Activated CD4-positive, alpha-beta T cell treated with anti-CD3 and anti-CD28 coated beads for 36 hours (primary cell): ENCODE data around the gene GAL3ST2. TPM values are rescaled to one million over a fixed set of nuclear protein-coding genes. Genes with fewer than 3 reads are reported as not detected.
"Not testable (repeated sequence)": the region's sequence is repeated elsewhere in the genome, so short reads cannot be mapped to it uniquely, and the experiment has no call there.

Experiments
- ATAC-seq: fragments of 200-7000 bp; cut with Tn5 transposase; one replicate; pipeline ENCODE4 v1.10.0; 2021; ENCODE audit warnings: mild to moderate bottlenecking, moderate library complexity
- CTCF ChIA-PET: fragments of 350-600 bp; sonication (Branson Sonifier 250); formaldehyde crosslinking; loops from one replicate; lab custom pipeline; 2021; ENCODE audit warnings: antibody characterized with exemption; lab: Charles Lee
- POLR2A ChIA-PET: fragments of 350-600 bp; sonication (Branson Sonifier 250); formaldehyde crosslinking; loops from one replicate; lab custom pipeline; 2021; ENCODE audit warnings: antibody characterized with exemption, inconsistent platforms; lab: Charles Lee
- DNase-seq: peaks from one replicate; pipeline ENCODE4 v3.0.0-alpha.2; 2020
- H3K27ac Mint-ChIP-seq: one replicate; pipeline ENCODE4 v1.8.0; 2021; ENCODE audit warnings: mixed read lengths
- H3K27me3 Mint-ChIP-seq: one replicate; pipeline ENCODE4 v1.8.0; 2021; ENCODE audit warnings: mixed read lengths
- H3K36me3 Mint-ChIP-seq: one replicate; pipeline ENCODE4 v1.8.0; 2021; ENCODE audit warnings: low read depth, mixed read lengths
- H3K4me1 Mint-ChIP-seq: one replicate; pipeline ENCODE4 v1.8.0; 2021; ENCODE audit warnings: mixed read lengths
- H3K4me3 Mint-ChIP-seq: one replicate; pipeline ENCODE4 v1.8.0; 2021; ENCODE audit warnings: mild to moderate bottlenecking, moderate library complexity, mixed read lengths
- H3K9me3 Mint-ChIP-seq: one replicate; pipeline ENCODE4 v1.8.0; 2021; ENCODE audit warnings: low read depth, mixed read lengths
- intact Hi-C, 2 experiments: fragments of 100-400 bp; cut with DNase I in 1 of 2; cut with micrococcal nuclease in 1 of 2; formaldehyde crosslinking; loops; one replicate each; pipeline versions ENCODE4 v1.14.2 to v1.15.1; 2022 to 2024; cut with DNase I, micrococcal nuclease
- total RNA-seq, 2 experiments: library from RNA; stranded (reverse); gene quantifications; one replicate each; pipeline ENCODE4 v1.2.3, GENCODE V29; 2021

Gene GAL3ST2
- total RNA-seq, 2 experiments from 2014 or later = 0.94 to 1.0 TPM

- intact Hi-C loops, DNase-seq, H3K9me3 Mint-ChIP-seq, H3K27ac Mint-ChIP-seq, H3K4me3 Mint-ChIP-seq, ATAC-seq, POLR2A ChIA-PET, H3K36me3 Mint-ChIP-seq: not testable (repeated sequence)
- H3K27me3 Mint-ChIP-seq = peaks cover 11% of the 10 kb centered on the region
- H3K4me1 Mint-ChIP-seq = peaks cover 14% of the 10 kb centered on the region
- CTCF ChIA-PET = interaction anchor here (0.6 to 1.6 kb wide), 3 partner anchors 12 to 48 kb away, joined by 3 to 4 read pairs (median 3); no protein-coding TSS in a partner anchor
Observed at GRCh38 chr2:241833756-241834526, 57.3 kb downstream of the GAL3ST2 start.

- no peak overlapping the region for H3K4me3 Mint-ChIP-seq
- H3K4me1 Mint-ChIP-seq = peaks cover 14% of the 10 kb centered on the region
- peaks cover 11% of the 10 kb centered on the region for H3K27me3 Mint-ChIP-seq
- intact Hi-C loops = no loop called here
- ChIA-PET POLR2A (no interaction called here), CTCF (interaction anchor here (0.6 to 1.6 kb wide), 6 partner anchors 11 to 49 kb away, joined by 3 to 7 read pairs (median 4); no protein-coding TSS in a partner anchor)
- H3K27ac Mint-ChIP-seq = no peak overlapping the region
- no peak for DNase-seq
- H3K36me3 Mint-ChIP-seq = no peaks in the 10 kb centered on the region
- no peak for ATAC-seq
- peaks cover 4% of the 10 kb centered on the region for H3K9me3 Mint-ChIP-seq
Observed at GRCh38 chr2:241834527-241835210, 58.0 kb downstream of the GAL3ST2 start.

- Mint-ChIP-seq H3K36me3 (no peaks in the 10 kb centered on the region), H3K27ac (no peak overlapping the region), H3K4me1 (peaks cover 14% of the 10 kb centered on the region), H3K9me3 (peaks cover 4% of the 10 kb centered on the region), H3K27me3 (peaks cover 11% of the 10 kb centered on the region), H3K4me3 (no peak overlapping the region)
- DNase-seq (peak; percentile 33), ATAC-seq (no peak)
- ChIA-PET CTCF (interaction anchor here (1.0 to 1.6 kb wide), 5 partner anchors 9 to 43 kb away, joined by 3 to 7 read pairs (median 4); no protein-coding TSS in a partner anchor), POLR2A (no interaction called here)
- intact Hi-C loops = no loop called here
Observed at GRCh38 chr2:241835611-241836010, 59.0 kb downstream of the GAL3ST2 start.

GRCh38 chr2:241836292-241836691 is 59.7 kb downstream of the GAL3ST2 start:
- ChIA-PET POLR2A (no interaction called here), CTCF (interaction anchor here (1.0 kb wide), 1 partner anchor 10 kb away, joined by 4 read pairs; no protein-coding TSS in a partner anchor)
- Mint-ChIP-seq H3K36me3 (no peaks in the 10 kb centered on the region), H3K4me3 (no peak overlapping the region), H3K9me3 (peaks cover 4% of the 10 kb centered on the region), H3K4me1 (peaks cover 14% of the 10 kb centered on the region), H3K27ac (no peak overlapping the region), H3K27me3 (peaks cover 11% of the 10 kb centered on the region)
- intact Hi-C loops = no loop called here
- DNase-seq (no peak), ATAC-seq (no peak)

GRCh38 chr2:241837197-241837965 is 60.8 kb downstream of the GAL3ST2 start:
- CTCF ChIA-PET = no interaction called here
- Mint-ChIP-seq H3K36me3 (no peaks in the 10 kb centered on the region), H3K4me3 (no peak overlapping the region), H3K27me3 (peaks cover 7% of the 10 kb centered on the region), H3K4me1 (peaks cover 14% of the 10 kb centered on the region), H3K27ac (no peak overlapping the region), H3K9me3 (peaks cover 4% of the 10 kb centered on the region)
- ATAC-seq (no peak), DNase-seq (peak; percentile 0)
- POLR2A ChIA-PET = no interaction called here
- intact Hi-C loops = no loop called here

- no peak for ATAC-seq
- H3K4me3 Mint-ChIP-seq = no peak overlapping the region
- intact Hi-C loops = loop anchor here in 1 of 2 experiments (5.0 kb wide), 2 partner anchors 79 to 399 kb away; no protein-coding TSS in a partner anchor
Observed at GRCh38 chr2:241841181-241842066, 64.8 kb downstream of the GAL3ST2 start.

GRCh38 chr2:241842067-241842415 is 65.4 kb downstream of the GAL3ST2 start:
- Mint-ChIP-seq H3K4me1 (peaks cover 40% of the 10 kb centered on the region), H3K36me3 (peaks cover 3% of the 10 kb centered on the region), H3K27ac (no peak overlapping the region), H3K27me3 (peaks cover 5% of the 10 kb centered on the region), H3K4me3 (no peak overlapping the region), H3K9me3 (no peaks in the 10 kb centered on the region)
- ChIA-PET CTCF (interaction anchor here (0.8 to 1.0 kb wide), 2 partner anchors 27 to 36 kb away, joined by 3 read pairs; no protein-coding TSS in a partner anchor), POLR2A (no interaction called here)
- no peak for DNase-seq
- no peak for ATAC-seq
- intact Hi-C loops = loop anchor here in 1 of 2 experiments (5.0 kb wide), 2 partner anchors 80 to 400 kb away; no protein-coding TSS in a partner anchor

More at GRCh38 chr2:241841181-241842066, 64.8 kb downstream of the GAL3ST2 start:
- Mint-ChIP-seq H3K27me3 (peaks cover 5% of the 10 kb centered on the region), H3K4me1 (peaks cover 40% of the 10 kb centered on the region), H3K9me3 (no peaks in the 10 kb centered on the region), H3K27ac (no peak overlapping the region), H3K36me3 (no peaks in the 10 kb centered on the region)
- DNase-seq = peak; percentile 7
- ChIA-PET CTCF (interaction anchor here (0.7 to 1.0 kb wide), 3 partner anchors 27 to 107 kb away, joined by 3 read pairs; partner anchors contain the start of gene D2HGDH), POLR2A (no interaction called here)

- ChIA-PET CTCF (no interaction called here), POLR2A (interaction anchor here (1.0 kb wide), 1 partner anchor 143 kb away, joined by 3 read pairs; no protein-coding TSS in a partner anchor)
- Mint-ChIP-seq H3K9me3 (no peaks in the 10 kb centered on the region), H3K27me3 (no peaks in the 10 kb centered on the region), H3K27ac (peak overlapping the region; percentile 67), H3K4me1 (peaks cover 40% of the 10 kb centered on the region), H3K36me3 (peaks cover 3% of the 10 kb centered on the region), H3K4me3 (peak overlapping the region; percentile 45)
- ATAC-seq (peak; percentile 24), DNase-seq (peak; percentile 65)
- intact Hi-C loops = loop anchor here in 1 of 2 experiments (5.0 kb wide), 2 partner anchors 80 to 400 kb away; no protein-coding TSS in a partner anchor
Observed at GRCh38 chr2:241842620-241843211, 66.1 kb downstream of the GAL3ST2 start.

- intact Hi-C loops = loop anchor here in 1 of 2 experiments (1.0 to 5.0 kb wide), 8 partner anchors 16 to 401 kb away; partner anchors contain the start of genes D2HGDH and DTYMK
- ATAC-seq (no peak), DNase-seq (no peak)
- Mint-ChIP-seq H3K9me3 (no peaks in the 10 kb centered on the region), H3K4me3 (peak overlapping the region; percentile 45), H3K27ac (peak overlapping the region; percentile 67), H3K36me3 (peaks cover 3% of the 10 kb centered on the region), H3K27me3 (no peaks in the 10 kb centered on the region), H3K4me1 (peaks cover 39% of the 10 kb centered on the region)
- POLR2A ChIA-PET = interaction anchor here (1.0 to 1.4 kb wide), 4 partner anchors 16 to 143 kb away, joined by 3 to 13 read pairs (median 4); no protein-coding TSS in a partner anchor
- CTCF ChIA-PET = interaction anchor here (0.8 to 2.0 kb wide), 3 partner anchors 35 to 156 kb away, joined by 3 to 6 read pairs (median 4); no protein-coding TSS in a partner anchor
Observed at GRCh38 chr2:241843321-241844065, 66.9 kb downstream of the GAL3ST2 start.
